Suppressor macrophage (primary cell): ENCODE data around the gene ZFYVE27.

ENCODE experiments used
- DNase-seq, 4 experiments: peaks; one replicate each; pipeline ENCODE4 v3.0.0-alpha.2; 2020 to 2022

The ZFYVE27 gene

GRCh38 chr10:97791824-97792721, 55.1 kb downstream of the ZFYVE27 start:
- peak; percentile 69 to 84 (median 79) for DNase-seq

GRCh38 chr10:97795886-97796285, 59.0 kb downstream of the ZFYVE27 start:
- DNase-seq, result no peak

GRCh38 chr10:97796651-97797050, 59.7 kb downstream of the ZFYVE27 start:
- DNase-seq, result peak; percentile 17 to 52 (median 42)

- no peak for DNase-seq
Measured at GRCh38 chr10:97798958-97799610, 62.2 kb downstream of the ZFYVE27 start.

GRCh38 chr10:97800474-97800873, 63.5 kb downstream of the ZFYVE27 start:
- no peak for DNase-seq

GRCh38 chr10:97801422-97801821, 64.5 kb downstream of the ZFYVE27 start:
- DNase-seq, result no peak

- no peak for DNase-seq
Measured at GRCh38 chr10:97805096-97805884, 68.4 kb downstream of the ZFYVE27 start.

- no peak for DNase-seq
Measured at GRCh38 chr10:97805949-97806348, 69.0 kb downstream of the ZFYVE27 start.

- peak in 2 of 4 experiments; percentile 7 to 14 for DNase-seq
Measured at GRCh38 chr10:97810446-97810845, 73.5 kb downstream of the ZFYVE27 start.
